Bronchial epithelial cell (primary cell): ENCODE measurements around the gene HAPLN2. TPM values are rescaled to one million over a fixed set of nuclear protein-coding genes. Genes with fewer than 3 reads are reported as not detected.

ENCODE experiments used
- DNase-seq: peaks from one replicate; pipeline ENCODE4 v3.0.0-alpha.2; 2010; ENCODE audit warnings: low read depth
- FAIRE-seq: peaks from 2 replicates; lab custom pipeline; 2011; peaks lifted over from hg19 to GRCh38; lab: Jason Lieb, UNC
- H3K27me3 ChIP-seq: 2 replicates; pipeline ENCODE4 v1.5.1; 2011; ENCODE audit warnings: low read length; ENCODE audit not compliant: control insufficient read depth, insufficient read depth
- H3K36me3 ChIP-seq: 2 replicates; pipeline ENCODE4 v1.5.1; 2011; ENCODE audit warnings: low read length; ENCODE audit not compliant: control insufficient read depth, insufficient read depth
- H3K4me3 ChIP-seq: 2 replicates; pipeline ENCODE4 v1.5.1; 2011; ENCODE audit warnings: mild to moderate bottlenecking, low read depth, low read length, control low read depth
- total RNA-seq: library from RNA; depleted of rRNA; stranded (reverse); fragments of >200 nt; gene quantifications from 2 replicates; pipeline ENCODE4 v1.2.1, GENCODE V29; 2014
- TF ChIP-seq, protein P1 (sequence below): IDR thresholded peaks from 2 replicates; pipeline ENCODE4 v1.5.1; 2011; ENCODE audit warnings: mild to moderate bottlenecking, moderate library complexity, low read length, control low read depth, inconsistent platforms; ENCODE audit not compliant: insufficient read depth, severe bottlenecking

HAPLN2 gene
- total RNA-seq, 1 donor from 2014 or later = under 0.01 TPM

DNA sequence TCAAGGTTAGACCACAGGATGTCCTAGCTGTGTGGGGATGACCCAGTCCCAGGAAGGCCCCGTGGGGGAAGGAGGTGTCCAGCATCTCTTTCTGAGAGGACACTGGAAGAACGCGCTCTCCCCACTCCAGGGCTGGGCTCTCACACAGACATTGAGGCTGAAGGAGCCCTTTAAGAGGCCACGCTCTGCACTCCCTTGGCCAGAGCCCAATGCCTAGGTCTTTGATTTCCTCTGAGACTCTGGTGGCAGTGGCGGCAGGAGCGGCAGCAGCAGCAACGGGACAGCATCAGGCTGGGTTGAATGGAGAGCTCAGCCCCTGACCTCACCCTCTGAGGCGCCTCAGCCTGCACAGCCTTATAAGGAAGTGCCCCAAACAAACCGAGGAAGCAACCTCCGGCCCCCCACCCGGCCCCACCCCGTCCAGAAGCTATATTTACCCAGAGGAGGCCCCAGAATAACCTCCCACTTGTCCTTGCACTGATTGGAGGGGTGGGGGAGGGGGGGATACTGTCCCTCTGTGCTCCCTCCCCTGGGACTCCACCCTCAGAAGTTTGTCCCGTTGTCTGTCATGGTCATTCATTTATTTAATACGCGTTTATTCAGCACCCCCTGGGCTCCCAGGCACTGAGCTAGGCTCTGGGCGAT is 45.7 kb downstream of the HAPLN2 start:
- Histone ChIP-seq H3K4me3 (no peak overlapping the region), H3K36me3 (no peaks in the 10 kb centered on the region), H3K27me3 (no peaks in the 10 kb centered on the region)
- FAIRE-seq = no peak
- TF ChIP-seq, protein P1, sequence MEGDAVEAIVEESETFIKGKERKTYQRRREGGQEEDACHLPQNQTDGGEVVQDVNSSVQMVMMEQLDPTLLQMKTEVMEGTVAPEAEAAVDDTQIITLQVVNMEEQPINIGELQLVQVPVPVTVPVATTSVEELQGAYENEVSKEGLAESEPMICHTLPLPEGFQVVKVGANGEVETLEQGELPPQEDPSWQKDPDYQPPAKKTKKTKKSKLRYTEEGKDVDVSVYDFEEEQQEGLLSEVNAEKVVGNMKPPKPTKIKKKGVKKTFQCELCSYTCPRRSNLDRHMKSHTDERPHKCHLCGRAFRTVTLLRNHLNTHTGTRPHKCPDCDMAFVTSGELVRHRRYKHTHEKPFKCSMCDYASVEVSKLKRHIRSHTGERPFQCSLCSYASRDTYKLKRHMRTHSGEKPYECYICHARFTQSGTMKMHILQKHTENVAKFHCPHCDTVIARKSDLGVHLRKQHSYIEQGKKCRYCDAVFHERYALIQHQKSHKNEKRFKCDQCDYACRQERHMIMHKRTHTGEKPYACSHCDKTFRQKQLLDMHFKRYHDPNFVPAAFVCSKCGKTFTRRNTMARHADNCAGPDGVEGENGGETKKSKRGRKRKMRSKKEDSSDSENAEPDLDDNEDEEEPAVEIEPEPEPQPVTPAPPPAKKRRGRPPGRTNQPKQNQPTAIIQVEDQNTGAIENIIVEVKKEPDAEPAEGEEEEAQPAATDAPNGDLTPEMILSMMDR = no peak
- DNase-seq = no peak

DNA sequence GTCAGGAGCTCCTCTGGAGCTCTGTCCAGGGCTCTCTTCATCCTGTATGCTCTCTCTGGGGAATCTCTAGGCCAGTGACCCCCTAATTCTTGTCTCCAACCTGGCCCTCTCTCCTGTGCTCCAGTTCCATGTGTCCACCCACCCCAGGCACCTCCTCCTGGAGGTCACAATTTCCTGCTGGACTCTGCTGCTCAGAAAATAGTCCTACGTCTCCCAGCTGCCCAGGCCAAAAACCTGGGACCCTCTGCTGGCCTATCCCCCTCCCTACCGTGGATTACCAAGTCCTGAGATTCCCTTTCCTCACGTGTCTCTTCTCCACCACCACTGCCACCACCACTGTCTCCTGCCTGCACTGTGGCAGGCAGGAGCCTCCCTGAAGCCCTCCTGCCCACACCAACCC is 46.3 kb downstream of the HAPLN2 start:
- Histone ChIP-seq H3K36me3 (no peaks in the 10 kb centered on the region), H3K27me3 (peaks cover 3% of the 10 kb centered on the region), H3K4me3 (no peak overlapping the region)
- TF ChIP-seq, protein P1 = no peak
- FAIRE-seq = no peak
- DNase-seq = no peak

DNA sequence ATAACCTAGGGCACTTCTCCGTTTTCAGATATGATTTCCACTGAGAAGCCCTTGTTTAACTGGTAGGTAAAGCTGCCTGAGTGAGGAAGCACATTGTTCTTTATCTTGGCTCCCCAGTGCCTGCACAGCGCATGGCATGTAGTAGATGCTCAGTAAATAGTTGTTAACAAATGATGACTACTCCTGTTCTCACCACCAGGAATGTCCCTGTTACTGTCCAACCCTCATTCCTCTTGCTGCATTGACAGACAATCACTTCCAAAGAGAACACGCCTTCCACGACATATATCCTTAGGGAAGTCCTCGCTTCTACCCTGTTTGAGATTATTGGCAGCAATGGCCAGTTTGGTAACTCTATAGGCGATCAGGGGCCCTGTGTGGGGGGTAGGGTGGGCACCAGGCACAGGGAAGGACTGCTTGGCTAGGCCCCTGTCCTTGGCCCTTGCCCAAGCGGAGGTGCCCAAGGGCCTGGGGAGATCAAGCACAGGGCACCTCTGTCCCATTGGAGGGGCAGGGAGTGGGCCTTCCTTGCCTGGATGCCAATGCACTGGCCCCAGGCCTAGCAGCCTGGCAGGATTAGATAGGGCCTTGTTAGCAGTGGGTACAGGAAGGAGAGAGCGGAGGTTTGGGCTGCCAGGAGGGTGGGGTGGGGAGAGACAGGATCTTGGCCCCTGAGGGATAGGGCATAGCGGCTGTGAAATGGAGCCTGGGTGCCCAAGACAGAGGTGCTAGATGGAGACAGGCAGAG is 47.8 kb downstream of the HAPLN2 start:
- DNase-seq (no peak), FAIRE-seq (peak; percentile 36)
- H3K36me3 ChIP-seq = no peaks in the 10 kb centered on the region
- H3K27me3 ChIP-seq = peaks cover 3% of the 10 kb centered on the region
- no peak overlapping the region for H3K4me3 ChIP-seq
- TF ChIP-seq, protein P1 = no peak

DNA sequence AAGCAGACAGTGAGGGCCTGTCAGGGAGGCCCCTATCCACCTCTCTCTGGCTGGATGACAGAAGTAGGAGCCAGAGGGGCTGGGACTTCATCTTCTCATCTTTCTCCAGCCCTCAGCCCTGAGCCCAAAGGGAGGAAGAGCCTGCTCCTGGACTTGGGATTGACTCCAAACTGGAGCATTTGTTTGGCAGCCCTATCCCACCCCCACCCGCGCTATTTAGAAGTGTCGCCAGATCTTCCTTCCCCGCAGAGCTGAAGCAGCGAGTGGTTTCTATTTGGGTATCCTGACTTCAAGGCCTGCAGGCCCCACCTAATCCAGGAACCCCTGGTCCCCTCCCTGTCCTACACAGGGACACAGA is 48.4 kb downstream of the HAPLN2 start:
- peaks cover 3% of the 10 kb centered on the region for H3K27me3 ChIP-seq
- FAIRE-seq (no peak), DNase-seq (no peak)
- TF ChIP-seq, protein P1 = no peak
- H3K4me3 ChIP-seq = no peak overlapping the region
- H3K36me3 ChIP-seq = no peaks in the 10 kb centered on the region

DNA sequence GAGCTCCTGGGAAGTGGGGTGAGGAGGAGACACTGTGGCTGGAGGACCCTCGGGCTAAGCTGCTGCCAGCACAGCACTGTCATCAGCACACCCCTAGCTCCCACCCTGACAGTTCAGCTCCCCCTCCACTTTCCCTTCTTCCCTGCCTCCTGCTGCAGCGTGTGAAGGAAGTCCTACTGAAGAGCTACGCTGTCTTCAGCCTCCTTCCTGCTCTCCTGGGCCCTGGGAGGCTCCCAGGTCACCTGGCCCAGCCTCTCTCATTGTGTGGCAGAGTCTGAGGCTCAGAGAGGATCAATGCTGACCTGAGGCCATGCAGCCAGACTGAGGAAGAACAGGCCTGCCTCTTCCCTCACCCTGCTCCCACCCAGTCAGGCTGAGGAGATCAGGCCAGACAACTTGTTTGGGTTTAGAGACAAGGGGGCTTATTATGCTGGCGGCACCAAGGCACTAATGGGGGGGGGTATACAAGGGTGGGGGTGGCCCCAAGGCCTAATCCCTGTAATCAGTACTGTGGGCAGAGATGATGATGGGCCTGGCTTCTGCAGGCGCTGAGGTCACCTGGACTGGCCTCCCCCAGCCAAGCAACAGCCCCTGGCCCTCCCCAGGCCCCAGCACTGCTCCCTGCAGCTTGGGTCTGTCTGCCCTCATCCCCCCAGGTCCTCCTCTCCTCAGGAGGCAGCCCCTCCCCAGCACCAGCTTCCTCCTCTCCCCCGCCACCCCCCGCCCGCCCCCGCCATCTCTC is 48.9 kb downstream of the HAPLN2 start:
- FAIRE-seq (no peak), DNase-seq (no peak)
- TF ChIP-seq, protein P1 = no peak
- Histone ChIP-seq H3K36me3 (no peaks in the 10 kb centered on the region), H3K4me3 (no peak overlapping the region), H3K27me3 (peaks cover 5% of the 10 kb centered on the region)
